GM18499 (cell line): ENCODE data around the gene TGM5.

Experiments used
- ATAC-seq: cut with Tn5 transposase; IDR thresholded peaks from one replicate; pipeline ENCODE4 v1.9.1; 2021; ENCODE audit warnings: moderate number of reproducible peaks; ENCODE audit not compliant: insufficient read depth, unreplicated experiment

Gene TGM5

DNA sequence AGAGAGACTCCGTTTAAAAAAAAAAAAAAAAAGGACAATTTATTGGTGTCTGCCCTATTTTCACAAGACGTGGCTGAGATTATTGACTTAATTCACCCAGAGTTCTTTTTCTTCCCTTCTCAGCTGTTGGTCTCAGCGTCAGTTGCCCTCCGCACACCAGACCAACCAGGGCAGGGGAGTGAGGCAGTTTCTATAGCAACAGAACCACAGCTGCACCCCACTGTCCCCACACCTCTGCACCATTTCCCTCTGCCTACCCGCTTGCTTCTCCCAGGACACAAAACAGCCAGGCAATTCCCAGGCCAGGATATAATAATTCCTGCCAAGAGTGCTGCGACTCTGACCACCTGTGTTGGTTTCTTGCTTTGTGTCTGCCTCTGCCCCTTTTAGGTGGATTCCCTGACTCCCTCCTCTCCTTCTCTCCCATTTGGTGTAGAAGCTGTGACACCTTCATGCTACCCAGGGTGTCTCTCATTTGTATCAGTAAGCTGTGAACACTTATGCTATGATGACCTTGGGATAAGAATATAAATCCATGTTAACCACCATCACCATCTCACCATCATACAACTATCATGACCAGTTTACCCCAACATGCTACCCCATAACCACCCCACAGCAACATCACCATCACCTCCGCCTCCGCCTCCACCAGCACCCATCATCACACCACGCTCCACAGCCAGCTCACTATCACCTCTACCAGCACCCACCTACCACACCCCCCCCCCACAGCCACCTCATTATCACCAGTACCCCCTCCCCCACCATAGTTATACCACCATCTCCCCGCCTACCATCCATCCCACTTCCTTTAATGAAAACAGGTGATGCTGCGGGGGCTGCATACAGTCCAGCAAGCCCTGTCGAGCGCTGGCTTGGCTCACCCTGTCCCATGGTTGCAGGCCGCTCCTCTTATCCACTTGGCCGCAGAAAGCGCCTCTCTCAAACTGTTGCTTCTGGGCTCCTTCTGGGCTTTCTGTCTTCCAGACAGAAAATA, 46.5 kb downstream of the TGM5 start:
- no peak for ATAC-seq

DNA sequence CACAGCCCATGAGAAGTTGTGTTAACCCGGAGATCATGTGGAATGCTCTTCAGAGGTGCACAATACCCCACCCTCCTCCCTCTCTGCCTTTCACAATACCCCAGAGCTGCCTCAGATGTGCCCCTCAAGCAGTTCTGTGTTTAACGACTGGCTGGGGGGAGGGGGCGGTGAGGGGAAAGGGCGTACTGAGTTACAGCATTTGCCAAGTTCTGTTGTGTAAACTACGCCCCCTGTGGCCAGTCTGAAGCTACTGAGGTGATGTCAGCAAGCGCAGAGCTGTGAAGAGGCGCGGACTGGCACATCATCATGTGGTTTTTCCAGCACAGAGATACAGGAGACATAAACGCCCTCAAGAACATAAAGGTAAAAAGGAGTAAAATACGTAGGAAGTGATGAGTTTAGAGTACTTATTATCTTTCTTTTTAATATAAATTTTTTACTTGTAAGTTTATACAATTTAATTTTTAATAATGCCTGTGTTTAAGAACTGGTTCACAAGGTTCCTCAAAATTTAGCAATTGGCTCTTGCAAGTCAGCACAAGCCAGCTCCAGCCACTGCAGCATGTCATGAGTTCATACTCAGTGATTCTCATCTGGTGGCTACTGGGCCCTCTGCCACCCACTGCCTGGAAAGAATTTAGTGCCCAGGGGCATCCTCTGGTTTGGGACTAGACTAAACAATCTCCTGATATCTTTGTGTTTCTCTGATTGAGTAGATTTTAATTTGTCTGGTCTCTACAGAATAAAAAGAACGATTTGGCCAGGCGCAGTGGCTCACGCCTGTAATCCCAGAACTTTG, 47.6 kb downstream of the TGM5 start:
- ATAC-seq, result no peak

DNA sequence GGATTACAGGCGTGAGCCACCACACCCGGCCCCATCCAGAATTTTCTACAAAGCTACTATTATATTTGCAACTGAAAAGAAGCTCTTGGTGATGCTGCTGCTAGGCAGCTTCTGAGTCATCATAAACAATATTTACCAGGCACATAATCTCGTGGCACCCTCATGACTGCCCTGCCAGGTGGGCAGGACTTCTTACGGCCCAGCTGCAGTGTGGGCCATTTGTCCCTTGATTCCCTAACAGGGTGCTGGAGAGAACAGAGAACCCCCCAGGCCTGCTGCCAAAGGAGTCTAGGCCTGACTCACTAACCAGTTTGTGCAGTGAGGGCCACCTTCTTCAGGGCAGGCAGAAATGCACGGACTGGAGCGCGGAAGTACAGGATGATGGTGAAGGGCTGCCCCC, 50.8 kb downstream of the TGM5 start:
- ATAC-seq, result no peak

DNA sequence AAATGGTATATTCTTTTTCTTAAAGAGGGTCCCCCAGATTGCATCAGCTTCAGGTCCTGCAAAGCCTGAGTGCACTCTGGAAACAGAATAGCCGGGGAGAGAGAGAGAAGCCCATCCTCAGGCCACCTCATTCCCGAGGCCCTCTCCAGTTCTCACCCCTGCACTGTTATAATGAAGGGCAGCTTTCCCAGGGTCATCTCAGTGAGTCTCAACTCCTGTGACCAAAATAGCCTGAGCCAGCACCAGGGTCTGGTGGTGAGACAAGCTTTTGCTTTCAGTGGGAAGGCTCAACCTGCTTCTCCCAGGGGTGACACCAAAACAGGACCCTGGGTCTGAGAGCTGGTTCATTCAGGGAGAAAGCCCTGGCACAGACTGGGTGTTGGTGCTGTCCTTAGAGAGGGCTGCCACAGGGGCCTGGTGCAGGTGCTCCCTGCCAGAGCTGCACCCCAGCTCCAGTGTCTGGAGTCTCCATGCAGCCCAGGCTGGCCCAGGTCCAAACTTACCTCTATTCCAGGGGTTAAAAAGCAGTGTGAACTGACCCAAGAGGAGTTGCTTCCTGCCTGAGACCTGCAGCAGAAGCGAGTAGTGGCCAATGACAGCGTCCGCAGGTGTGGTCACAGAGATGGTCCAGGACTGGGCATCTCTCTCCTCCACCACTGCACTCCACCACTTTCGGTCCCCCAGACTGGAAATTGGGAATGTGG, 52.0 kb downstream of the TGM5 start:
- ATAC-seq, result no peak

DNA sequence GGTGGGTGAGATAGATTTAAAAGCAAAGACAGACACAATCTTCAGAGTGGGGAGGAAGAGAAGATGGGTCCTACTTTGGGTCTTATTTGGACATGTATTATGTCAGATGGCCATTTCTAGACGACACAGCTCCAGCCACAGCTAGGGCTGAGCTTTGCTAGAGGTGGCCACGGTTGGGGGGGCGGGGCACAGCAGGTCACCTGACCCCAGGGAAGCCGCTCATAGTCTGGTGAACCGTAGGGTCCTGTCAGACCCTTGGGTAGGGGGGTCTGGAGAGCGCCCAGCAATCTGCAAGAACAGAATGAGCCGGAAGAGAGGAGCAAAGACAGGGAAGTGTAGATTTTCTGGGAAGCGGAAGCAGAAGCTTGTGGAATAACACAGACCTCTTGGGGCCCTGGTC, 52.6 kb downstream of the TGM5 start:
- ATAC-seq, result no peak

DNA sequence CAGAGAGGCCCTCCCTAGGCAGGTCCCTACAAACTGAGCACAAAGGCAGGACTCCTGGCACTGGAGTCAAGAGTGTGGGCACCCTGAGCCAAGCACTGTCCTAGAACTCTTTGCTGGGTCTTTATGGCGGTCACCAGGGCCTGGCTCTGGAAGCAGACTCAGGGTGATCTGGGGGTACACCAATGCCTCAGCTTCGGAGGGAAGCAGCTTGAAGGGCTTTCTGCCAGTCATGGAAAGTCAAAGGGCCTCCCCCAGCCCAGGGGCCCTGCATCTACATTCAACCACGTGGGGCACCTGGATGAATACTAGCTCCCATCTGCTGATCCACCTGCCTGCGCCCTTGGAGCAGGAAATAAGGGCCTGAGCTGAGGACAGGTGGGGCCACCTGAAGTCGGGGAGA, 53.3 kb downstream of the TGM5 start:
- no peak for ATAC-seq

DNA sequence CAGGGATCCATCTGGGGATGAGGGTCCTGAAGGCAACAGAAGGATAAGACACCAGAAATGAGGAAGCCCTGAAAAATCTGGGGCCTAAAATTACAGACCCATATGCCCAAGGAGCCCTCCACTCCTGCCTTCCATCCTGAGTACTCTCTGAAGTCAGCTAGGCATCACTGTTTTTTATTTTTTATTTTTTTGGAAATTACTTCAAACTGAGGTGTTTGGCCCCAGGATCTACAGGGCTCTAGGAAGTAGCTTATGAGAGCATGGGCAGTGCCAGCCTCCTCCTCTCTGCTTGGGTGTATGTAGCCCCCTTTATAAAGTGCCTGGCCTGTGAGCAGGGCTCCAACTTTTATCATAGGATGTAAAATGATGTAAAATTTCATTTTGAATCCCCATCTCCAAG, 53.8 kb downstream of the TGM5 start:
- ATAC-seq, result no peak

DNA sequence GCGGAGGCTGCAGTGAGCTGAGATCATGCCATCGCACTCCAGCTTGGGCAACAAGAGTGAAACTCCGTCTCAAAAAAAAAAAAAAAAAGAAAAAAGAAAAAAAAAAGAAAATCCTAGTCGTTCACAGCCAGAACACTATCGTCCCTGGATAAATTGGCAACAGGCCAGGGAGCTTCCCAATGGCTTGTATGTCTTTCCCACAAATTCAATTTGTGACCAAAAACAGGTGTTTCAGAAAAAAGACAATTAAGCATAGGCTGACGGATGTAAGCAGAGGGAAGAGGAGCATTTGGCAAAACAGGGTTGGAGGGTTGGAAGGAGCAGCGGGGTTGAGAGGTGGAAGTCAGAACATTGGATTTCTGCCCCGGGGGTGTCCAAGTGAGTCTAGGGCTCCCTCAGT, 54.4 kb downstream of the TGM5 start:
- no peak for ATAC-seq

DNA sequence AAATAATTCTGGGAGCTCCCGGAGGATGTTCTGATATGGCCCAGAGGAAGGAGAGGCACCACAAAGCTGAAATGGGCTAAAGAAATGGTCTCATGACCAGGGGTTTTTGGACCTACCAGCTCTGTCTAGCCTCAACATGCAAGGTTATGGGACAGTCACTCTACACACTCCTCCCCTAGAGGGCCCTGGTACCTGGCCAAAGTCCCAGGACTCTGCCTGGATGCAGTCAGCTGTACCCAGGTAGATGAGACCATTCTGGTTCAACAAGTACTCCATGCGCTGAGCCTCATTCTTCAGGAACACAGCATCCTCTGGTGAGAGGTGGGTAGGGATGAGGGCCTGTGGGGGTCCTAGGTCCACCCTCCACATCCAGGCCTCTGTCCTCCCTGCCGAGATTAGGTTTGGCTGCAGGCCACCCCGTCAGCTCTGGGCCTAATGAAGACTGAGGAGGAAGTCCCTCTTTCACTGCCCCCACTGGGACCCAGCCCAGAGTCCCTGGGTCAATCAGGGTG, 55.4 kb downstream of the TGM5 start:
- no peak for ATAC-seq

DNA sequence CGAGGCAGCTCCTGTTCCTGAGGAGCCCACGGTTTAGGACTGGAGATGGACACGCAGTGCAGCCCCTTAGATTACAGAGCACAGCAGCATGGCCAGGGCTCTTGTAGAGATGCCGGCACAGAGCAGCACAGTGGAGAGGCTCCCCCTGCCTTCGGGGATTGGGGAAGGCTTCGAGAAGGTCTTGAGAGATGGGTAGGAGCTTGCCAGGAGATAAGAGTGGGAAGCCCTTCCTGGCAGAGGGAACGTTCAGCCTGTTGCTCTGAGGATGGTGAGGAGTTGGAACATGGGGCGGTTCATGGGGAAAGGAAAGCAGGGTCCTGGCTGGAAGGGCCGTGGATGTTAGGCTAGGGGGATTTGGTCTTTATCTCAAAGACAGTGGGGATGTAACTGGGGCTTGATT, 55.9 kb downstream of the TGM5 start:
- no peak for ATAC-seq

DNA sequence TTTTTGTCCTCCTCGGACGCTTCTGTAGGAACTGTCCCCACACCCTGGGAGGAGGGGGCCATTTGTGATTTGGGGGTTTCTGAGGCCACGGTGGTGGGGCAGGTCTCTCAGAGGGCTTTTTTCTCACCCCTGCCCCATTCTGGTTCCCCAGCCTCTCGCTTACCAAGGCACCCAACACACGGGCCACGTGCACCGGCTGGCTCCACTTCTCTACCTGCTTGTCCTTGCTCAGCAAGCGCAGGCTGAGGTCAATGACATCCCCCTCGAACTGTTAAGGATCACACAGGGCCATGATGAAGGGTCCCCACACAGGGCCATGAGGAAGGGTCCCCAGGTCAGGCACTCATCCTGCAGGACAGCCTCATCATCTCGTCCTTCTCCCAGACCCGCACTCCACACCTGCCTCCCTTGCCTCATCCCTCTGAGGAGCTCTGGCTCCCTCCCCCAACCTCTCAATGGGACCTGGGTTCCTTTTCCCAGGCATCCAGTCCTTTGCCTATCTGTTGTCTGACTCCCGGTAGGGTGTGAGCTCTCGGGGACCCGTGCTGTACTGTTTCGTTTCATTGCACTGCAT, 56.5 kb downstream of the TGM5 start:
- ATAC-seq, result no peak

DNA sequence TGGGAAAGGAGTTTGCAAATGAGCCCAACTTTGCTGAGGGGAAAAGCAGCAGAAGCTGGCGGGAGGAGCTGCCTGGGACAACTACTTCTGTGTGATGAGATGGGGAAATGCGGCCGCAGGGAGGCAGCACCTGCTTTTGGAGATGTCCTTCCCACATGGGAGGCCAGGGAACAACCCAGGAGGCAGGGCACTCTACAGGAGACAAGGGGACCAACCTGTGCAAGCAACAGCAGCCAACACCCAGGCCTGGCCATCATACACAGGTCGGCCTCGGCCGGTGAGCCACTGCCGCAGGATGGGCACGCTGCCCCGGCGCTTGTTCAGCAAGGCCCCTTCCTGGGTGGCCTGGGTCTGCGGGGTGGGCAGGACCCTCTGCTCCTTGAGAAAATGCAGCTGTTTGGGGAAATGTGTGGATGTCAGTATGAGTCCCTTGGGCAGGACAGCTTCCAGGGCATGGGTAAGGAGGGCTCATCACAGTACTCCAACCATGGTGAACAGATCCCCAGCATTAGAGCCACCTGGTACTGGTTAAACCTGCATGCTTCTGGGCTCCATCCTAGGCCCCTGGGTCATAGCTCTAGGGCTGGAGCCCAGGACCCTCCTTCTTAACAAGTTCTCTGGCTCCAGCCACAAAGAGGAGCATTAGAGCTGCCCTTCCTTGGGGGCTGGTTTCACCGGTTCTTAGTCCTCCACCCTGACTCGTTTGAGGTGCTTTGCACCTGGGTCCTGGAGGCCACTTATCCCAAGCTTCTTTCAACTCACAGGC, 57.5 kb downstream of the TGM5 start:
- no peak for ATAC-seq

DNA sequence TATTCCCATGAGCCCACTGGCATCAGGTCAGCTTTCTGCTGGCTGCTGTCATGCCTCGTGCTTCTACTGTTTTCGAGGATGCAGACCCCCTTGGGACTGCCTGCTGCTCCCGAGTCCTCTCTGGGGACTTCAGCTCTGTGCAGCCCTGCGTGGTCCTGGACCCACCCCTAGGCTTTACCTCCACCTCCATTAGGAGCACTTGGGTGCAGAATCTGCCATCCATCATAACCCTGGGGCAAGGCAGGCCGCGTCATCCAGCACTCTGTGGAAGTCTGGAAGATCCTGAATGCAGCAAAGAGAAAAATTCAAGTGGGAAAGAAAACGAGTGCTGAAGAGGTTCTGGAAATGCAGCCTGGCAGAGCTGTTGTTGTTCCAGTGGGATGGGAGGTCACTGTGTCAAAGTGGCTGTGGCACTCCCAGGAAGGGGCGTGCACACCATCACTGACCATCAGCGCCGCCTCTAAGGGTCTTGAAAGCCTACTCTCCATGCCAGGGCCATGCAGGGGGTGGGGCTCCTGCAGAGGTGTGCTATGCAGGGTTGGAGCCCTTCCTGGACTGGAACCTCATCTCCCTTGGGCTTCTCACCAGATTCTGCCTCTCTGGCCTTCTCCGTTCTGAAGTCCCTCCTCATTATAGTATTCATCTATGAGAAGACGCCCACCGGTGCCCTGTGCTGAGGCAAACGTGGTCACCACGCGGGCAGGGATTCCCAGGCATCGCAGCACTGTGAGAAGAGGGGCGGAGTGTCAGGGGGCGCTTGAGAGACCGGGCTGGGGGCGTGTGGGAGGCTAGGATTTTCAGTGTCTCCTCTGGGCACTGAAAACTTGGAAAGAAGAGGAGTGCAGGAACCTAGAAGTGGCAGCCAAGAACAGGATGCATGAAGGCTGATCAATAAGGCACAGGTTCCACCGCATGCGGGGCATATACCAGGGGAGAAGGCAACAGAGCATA, 58.4 kb downstream of the TGM5 start:
- no peak for ATAC-seq

DNA sequence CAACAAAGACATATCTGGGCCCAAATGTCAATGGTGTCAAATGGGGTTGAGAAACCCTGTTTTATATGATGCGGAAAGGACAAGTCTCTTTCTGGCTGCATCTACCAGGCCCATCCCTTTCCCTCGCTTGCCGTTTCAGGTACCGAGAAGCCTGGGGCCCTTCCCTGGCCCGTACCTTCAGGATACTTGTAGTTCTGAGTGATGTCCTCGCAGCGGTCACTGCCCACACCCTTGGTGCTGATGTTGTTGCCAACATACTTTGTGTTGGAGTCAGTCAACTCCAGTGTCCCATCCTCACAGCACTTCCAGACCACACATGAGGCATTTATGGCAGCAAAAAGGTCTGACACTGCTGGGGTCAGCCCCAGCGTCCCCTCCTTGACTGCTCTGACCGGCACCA, 59.7 kb downstream of the TGM5 start:
- no peak for ATAC-seq

DNA sequence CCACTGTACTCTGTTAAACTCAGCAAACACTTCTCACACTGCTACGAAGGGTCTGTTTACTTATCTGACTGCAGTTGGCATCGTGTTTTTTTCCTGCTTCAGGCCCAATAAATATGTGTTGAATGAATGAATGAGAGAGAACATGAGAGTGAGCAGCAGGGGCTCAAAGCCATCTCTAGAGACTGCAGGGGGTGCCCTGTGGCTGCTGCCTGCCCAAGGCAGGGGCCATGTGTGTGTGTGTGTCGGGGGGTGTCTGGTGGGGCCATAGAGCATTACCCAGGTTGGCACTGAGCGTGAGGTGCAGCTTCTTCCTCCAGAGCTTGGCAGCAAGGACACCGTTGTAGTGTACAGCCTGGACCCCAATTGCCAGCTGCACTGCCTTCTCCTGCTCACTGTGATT, 60.7 kb downstream of the TGM5 start:
- ATAC-seq, result no peak

DNA sequence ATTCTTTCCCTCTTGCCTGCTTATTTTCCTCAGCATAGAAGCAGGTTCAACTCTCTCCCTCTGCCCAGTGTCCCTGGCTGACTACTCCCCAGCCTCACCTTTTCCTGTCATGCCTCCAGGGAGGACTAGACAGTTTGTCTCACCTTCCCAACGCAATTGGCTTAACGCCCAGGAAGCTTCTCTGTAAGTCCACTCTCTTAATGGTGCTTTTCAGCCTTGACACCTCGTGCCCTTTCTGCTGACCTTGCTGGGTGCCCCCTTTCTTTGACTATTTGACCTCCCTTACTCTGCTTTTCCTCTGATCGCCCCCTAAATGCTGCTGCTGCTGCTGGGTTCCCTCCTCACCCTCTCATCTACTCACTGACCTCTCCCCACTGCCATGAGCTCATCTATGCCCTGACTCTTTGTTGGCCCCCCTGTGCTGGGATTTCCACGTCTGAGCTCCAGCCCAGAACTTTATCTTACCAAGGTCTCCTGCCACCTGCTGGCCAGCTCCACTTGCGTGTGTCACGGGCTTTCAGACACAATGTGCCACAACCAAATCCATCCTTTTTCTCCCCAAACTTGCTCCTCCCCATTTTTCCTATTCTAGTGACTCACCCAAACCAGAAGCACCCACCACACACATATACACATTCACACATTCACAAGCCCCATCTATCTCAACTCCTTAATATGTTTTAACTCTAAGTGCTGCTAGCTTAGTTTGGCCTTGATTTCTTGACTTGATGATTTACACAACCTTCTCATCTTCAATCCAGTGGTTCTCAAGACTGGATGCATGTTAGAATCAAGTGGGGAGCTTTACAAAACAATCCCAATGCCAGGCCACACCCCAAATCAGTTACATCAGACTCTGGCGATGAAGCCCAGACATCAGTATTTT, 62.5 kb downstream of the TGM5 start:
- ATAC-seq, result no peak

DNA sequence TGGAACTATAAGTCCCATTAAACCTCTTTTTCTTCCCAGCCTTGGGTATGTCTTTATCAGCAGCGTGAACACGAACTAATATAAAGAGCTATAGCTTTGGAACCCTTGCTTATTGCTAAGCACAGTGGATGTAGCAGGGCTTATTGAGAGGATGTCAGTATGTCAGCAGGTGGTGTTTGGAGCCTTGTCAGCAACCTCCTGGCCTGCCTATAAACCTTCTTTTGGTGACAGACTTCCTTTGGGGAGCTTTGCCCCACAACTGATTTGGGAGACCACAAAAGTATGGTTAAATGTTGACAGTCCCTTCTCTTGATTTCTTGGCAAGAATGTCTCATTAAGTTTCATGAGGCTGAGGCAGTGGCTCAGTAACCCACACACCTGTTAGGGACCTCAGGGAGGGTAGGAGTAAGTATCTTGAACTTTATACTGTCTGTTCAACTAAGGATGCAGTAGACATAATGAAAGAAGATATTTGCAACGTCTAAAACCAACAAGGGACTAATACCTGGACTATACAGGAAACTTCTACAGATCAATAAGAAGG, 66.7 kb downstream of the TGM5 start:
- no peak for ATAC-seq
